HL-60/S4 (cell line): ENCODE results near the gene STK33.

Experiments
- in situ Hi-C: fragments of 300-500 bp; cut with MboI; formaldehyde crosslinking; loops from 2 replicates; pipeline ENCODE4 v1.14.3; 2022; ENCODE audit warnings: low sequenced_read_pairs

Gene STK33

DNA sequence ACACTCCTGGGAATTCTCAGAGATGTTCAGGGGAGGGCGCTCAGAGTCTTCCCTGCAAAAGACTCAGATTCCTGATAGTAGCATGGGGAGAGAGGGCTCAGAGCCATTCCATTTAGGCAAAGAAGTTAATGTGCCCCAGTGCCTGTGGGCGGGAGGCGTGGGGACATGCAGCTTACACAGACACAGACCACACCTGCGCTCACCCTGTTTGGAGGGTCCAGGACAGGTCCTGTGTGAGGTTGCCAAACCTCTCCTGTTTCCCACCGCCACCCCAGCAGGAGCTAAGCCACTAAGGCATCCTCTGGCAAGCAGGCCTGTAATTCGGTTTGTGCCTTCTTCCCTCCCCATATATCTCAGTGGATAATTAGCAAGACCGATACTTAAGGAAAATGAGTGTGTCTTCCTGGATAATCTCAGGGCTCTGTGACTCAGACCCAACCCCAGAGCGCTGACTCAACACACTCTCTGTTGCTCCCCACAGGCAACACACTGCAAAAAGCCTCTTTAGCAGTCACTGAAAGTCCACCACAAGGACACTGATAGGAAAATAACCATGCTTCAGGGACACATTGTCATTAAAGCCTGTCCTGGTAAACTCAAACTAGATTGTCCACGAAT is 211.5 kb downstream of the STK33 start:
- in situ Hi-C loops, result loop anchor here (10.0 kb wide), 1 partner anchor 752 kb away; no protein-coding TSS in a partner anchor

DNA sequence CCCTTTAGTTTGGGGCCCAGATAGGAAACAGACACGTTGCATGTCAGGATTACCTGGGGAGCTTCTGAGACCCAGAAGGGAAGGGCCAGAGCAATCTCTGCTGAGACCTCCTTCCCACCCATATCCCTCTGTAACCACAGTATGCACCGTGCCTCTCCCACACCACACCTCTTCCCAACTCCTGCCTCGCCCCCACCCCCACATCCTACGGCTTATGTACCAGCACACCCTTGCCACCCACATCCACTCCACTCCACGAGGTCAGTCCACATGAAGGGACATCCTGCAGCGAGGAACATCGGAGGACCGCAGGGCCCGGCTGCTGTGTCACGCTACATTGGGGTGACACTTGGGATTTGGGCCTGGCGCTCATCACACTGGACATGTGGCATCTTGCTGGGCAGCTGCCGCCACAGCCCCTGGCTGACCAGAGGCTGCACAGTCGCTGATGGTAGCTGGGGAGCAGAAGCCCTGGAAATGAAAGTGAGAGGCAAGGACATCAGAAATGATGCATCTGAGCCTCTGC is 212.1 kb downstream of the STK33 start:
- in situ Hi-C loops, result loop anchor here (10.0 kb wide), 1 partner anchor 753 kb away; no protein-coding TSS in a partner anchor

DNA sequence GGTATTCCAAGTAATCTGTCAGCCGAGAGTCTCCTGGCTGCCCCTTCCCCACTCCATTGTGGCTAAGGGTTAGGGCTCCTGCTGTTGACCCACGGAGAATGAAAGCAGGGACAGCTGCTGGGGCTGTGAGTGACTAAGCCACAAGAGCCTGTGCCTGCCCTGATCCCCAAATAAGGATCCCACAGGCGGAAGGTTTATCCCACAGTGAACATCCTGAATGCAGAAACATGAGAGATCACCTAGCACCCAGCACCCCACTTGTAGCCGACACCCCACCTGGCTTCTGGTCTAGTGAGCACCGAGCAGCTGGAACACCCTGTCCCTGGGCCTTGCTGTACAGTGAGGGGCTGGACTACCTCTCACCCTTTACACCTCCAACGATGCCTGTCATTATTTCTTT is 212.7 kb downstream of the STK33 start:
- in situ Hi-C loops, result loop anchor here (10.0 kb wide), 1 partner anchor 753 kb away; no protein-coding TSS in a partner anchor

DNA sequence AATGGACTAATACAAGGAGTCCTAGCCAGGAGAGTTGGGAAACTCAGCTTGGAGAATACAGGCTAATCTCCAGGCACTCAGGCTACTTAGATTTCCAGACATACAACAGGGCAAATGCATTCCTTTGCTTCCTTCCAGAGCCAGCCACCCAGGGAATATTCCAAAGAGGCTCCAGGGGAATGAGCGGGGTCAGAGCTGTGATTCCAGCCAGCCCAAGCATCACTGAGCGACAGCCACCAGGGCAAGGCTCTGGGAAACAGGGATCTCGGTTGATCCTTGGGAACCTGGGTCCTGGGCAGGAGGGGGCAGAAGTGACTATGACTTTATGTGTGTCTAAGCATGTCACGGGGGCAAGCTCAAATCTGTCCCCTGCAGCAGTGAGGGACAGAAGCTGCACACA is 218.1 kb downstream of the STK33 start:
- in situ Hi-C loops, result no loop called here

DNA sequence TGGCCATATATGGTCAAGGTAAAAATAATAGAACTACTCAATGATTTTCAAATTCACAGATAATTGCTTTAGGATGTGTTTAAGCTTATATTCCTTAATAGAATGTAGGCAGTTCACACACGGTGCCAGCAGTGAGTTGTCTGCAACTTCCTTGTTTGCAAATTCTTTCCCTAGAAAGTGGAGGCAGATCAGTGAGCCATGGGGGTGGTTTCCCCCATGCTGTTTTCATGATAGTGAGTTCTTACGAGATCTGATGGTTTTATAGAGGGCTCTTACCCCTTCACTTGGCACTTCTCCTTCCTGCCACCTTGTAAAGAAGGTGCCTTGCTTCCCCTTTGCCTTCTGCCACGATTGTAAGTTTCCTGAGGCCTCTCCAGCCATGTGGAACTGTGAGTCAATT is 218.6 kb downstream of the STK33 start:
- in situ Hi-C loops, result no loop called here

DNA sequence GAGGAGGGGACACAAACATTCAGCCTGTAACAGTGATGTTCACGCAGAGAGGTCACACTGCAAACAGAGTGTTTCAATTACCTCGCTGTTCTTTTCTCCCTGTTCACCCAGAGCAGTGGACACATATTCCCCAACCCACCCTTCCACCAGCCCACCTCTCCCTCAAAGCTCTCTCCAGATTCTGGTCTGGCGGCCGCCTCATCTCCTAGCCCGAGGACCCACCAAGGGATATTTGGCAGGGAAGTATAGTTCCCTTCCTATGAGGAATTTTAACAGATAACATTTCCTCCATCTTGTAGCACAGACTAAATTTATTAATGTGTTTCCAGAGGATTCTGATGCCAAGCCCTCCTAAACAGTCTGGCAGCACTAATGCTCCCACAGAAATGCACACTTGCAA is 219.3 kb downstream of the STK33 start:
- in situ Hi-C loops, result no loop called here

DNA sequence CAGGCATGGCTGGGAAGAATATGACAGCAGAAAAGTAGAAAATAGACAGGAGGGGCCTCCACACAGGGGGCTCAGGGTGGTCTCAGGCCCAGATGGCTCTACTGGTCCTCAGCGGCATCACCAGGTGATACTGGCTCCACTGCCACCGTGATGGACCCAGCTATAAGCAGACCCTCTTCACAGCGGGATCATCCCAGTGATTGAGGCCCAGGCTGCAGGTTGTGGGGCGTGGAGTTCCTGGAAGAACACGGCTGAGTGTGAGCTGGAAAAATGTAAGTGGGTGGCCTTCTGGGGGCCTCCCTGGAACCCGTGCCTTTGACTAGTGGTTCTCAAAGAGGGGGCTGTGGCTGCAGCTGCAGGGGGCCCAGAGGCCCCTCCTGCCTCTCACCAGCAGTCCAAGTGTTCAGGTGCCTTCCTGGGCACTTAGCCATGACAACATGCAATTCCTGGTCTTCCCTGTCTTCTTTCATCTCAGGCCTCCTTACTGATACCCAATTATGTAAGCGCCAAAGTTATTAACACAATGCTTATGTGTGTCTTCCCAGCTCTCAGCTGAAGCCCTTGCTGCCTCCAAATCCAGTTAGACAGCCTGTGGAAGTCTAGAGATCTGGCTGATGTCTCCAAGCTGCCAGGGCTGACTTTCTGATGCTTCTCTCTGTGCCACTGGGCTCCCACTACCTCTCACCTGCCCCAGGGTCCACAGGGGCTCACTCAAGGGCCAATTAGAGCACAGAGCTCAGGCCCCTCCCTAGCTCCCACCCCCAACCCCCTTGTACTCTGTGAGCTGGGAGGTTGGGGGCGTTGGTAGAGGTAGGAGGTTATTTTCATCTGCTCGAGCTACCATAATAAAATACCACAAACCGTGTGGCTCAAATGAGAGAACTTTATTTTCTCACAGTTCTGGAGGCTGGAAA is 220.3 kb downstream of the STK33 start:
- in situ Hi-C loops, result no loop called here

DNA sequence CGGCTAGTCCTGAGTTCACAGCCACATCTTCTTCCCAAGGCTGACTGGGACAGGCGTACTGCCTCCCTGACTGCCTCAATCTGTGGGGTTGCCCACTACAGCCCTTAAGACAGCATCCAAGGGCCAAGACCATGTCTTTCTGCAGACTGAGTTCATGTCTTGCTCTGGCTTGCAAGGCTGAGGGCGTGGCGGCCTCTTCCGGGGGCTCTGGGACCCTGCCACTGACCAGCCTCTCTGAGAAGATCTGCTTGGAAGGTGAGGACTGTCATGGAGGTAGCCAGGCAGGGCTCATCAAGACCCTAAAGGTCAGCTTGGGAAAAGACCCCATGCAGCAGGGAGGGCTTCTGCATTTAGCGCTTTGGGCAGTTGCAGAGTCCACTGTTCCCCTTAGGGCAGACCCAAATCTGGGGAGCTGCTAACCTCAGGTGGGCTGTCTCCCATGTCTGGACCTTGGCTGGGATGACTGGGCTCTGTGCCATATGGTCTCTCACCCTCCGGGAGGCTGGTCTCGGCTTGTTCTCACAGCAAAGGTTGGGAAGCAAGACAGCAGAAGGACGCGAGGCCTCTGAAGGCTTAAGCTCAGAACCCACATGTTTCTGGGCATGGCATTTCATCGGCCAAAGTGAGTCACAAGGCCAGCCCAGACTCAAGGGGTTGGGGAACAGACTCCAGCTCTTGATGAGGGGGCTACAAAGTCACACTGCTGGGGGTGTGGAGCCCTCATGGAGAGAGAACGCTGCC is 221.2 kb downstream of the STK33 start:
- in situ Hi-C loops, result no loop called here

DNA sequence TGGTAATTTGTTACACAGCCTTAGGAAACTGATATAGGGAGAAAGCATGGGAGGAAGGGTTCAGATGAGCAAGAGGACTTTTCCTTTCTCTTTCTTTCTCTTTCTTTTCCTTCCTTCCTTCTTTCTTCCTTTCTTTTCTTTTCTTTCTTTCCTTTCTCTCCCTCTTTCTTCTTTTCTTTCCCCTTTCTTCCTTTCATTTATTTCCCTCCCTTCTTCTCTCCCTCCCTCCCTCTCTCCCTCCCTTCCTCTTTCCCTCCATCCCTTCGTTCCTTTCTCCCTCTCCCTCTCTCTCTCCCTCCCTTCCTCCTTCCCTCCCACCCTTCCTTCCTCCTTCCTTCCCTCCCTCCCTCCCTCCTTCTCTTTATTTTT is 222.5 kb downstream of the STK33 start:
- in situ Hi-C loops, result no loop called here

DNA sequence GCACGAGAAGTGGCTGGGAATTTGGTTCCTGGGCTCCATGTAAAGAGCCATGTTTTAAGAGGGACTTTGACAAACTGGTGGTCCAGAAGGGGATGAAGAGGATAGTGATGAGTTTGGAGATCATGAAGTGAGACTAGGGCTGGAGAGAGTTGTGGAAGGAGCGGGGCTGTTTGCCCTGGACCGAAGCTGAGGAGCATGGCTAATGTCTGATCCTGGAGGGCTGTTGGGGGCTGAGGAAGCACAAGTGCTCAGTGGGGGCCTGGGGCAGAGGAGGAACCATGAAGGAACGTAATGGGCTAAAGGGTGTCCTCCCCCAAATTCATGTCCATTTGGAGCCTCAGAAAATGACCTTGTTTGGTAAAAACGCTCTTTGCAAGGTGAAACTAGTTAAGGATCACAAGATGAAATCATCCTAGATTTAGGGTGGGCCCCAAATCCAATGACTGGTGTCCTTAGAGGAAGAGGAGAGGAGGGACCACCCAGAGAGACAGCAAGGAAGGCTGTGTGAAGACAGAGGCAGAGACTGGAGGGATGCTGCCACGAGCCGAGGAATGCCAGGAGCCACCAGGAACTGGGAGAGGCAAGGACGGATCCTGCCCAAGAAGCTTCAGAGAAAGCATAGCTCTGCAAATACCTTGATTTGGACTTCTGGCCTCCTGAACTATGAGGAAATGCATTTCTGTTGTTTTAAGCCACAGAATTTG is 223.1 kb downstream of the STK33 start:
- in situ Hi-C loops, result no loop called here

DNA sequence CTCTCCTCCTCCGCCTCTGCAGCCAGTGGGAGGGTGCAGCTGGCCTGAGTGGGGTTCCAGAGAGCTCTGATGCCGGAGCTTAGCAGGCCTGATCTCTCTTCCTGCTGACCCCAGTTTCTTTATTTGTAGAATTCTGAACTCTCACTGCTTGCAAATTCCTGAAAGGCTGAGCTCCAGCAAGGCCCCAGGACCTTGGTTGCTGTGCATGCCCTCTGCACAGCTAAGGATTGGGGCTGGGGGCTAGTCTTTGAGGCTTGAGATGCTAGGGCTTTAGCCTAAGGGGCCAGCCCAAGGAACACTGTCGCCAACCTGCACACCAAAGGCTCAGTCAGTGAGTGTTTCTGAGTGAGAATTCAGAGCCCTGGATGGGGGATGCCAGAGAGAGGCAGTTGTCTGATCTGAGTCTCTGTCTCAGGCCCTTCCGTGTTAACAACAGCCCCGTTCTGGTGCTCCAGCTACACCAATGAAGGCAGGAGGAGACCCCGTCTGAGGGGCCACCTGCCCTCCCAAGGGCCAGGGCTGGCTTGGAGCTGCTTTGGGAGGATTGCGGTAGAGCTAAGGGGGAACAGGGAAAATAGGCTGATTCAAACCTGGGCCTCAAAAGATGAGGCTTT is 224.3 kb downstream of the STK33 start:
- in situ Hi-C loops, result no loop called here

DNA sequence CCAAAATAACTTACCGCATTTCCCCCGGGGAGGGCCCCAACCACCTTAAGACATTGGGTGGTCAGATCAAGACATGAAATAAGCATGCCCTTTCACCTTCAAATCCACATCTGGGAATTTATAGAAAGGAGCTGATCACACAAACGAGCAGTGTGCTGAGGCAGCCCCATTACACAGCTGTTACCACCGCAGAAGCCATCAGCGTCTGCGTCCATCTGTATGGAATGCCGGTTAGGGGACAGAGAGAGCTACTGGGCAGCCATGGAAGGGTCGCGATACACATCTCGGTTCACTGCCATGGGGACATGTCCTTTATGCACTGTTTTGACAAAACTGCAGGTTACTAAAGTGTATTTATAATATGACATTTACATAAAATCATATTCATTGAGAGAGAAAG is 225.3 kb downstream of the STK33 start:
- in situ Hi-C loops, result no loop called here

DNA sequence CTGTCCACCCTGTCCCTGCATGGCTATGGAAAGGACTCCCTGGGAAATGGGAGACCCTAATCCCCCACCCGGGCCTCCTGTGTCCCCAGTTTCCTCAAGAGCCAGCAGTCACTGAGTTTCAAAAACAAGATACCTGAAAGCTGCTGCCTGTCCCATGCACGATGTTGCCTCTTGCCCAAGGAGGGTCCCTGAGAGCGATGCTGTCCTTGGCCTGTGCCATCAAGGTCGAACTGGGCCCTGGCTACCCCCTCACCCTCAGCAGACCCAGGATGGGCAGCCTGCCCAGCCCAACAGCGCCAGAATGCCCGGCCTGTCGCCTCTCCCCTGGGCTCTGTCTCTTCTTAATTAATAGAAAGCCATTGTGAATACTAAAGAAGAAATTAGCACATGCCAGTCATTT is 225.8 kb downstream of the STK33 start:
- in situ Hi-C loops, result no loop called here

DNA sequence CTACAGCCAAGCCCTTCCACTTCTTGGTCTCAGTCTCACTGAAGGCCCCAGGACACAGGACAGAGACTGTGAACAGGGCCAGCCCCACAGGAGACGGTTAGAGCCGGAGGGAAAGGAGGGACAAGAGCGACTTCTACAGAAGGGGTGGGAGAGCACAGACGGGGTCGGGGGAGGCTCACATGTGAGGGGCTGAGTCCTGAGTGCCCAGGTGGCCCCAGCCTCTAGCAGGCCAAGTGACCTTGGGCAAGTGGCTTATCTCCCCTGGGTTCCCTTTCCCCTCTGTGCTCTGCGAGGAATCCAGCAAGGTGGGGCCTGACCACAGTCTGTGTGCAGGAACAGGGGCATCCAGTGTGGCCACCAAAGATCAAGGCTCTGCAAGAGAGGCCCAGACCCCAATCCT is 227.7 kb downstream of the STK33 start:
- in situ Hi-C loops, result no loop called here

DNA sequence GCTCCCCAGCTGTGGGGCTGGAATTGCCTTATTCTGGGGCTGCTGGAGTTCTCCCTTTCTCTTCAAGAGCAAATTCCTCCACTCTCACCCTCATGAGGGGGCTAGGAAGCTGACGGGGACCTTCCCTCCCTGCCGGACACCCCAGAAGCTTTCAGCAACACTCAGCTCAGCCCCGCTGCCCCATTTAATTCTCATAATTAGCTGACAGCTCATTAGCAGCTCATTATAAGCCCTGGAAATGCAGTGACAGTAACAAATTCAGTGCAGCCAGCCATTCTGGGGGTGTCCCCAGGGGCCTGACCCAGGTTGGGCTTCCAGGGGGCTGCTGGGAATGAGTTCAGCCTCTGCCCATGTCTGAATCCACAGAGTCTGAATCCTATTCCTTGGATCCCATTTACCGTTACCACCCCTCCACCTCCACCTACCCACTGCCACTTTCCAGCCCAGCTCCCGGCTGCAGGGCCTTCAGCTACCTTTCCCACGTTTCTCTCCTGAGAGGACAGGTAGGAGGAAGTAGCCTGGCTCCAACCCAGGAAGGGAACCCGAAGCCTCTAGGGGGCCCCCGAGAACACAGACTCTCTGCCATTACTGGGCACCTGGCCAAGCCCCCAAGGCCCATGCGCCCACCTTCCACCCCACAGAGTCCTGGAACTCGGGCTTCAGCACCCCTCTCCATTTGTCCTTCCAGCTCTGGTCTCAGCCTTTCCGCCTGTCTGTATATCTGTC is 228.6 kb downstream of the STK33 start:
- in situ Hi-C loops, result no loop called here

DNA sequence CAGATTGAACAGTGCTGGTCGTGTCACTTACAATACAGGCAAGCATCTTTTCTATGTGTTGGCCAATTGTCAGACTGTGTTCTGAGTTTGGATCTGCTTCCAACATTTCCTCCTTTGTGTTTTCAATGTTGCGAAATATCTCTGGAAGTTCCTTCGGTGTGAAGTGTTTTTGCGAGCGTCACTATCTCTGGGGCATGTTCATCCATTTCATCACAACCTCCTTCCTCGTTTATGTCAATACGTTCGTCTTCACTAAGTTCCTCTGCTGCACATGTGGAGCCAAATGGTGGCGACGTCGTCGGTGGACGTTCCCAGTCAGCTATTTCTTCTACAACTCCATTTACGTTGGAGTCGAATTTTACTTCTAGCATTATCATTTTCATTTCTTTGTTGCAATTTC is 230.1 kb downstream of the STK33 start:
- in situ Hi-C loops, result no loop called here

DNA sequence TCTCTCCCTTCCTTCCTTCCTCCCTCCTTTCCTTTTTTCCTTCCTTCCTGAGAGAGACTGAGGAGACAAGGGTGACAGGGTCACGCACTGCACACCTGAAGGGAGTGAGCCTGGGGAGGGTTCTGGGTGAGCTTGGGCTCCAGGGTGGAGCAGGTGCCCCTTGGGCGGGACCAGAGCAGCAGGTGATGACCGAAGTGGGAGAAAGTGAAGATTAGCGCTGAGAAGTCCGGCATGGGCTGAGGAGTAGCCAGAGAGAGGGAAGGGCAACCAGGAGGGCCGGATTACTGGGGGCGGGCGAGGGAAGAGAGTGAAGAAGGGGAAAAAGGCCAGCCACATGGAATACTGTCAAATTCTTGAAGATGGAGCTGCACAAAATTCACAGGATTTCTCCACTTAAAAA is 231.1 kb downstream of the STK33 start:
- in situ Hi-C loops, result no loop called here

DNA sequence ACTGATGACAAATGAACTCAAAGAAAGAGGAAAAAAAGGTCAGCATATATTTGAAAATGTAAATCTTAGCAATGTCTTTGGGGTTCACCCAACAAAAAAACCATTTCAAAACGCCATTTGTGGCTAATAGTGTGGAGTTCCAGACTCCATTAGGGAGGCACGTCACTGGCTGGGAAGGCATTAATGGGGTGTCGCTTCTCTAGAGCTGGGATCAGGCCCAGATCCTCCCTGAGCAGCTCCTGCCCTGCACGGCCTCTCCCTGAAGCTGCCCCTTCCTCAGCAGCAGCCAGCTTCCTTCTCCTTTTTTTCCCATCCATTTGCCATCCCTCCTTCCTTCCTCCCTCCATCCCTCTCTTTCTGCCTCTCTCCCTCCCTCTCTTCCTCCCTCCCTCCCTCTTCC is 231.5 kb downstream of the STK33 start:
- in situ Hi-C loops, result no loop called here

DNA sequence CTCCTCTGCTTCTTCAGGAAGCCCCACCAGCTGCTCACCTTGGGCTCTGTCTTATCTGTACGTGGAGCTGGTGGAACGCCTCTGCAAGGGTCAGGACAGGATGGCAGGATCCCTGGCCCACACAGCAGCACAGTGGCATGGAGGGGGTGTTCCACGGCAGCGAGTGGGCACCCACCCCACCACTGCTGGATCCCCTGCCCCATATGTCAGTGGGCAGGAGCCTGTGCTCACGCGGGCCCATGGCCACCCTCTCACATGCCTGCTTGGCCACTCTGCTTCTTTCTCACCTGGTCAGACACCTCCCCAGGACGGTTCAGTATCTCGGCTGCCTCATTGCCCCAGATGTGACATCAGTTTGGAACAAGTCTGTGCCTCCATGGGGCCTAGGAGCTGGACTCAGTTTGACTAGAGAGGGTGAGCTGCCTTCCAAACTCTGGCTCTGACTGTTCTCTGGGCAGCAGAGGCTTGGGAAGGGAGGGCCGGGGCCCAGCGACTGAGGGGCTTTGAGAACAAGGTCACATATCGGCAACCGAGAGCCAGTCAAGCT is 232.3 kb downstream of the STK33 start:
- in situ Hi-C loops, result no loop called here
